GM19099 (cell line): ENCODE measurements around the gene CSGALNACT2.

Experiments
- POLR2A ChIP-seq: IDR thresholded peaks from 3 replicates; pipeline ENCODE4 v1.6.1; 2011; ENCODE audit warnings: low read depth; ENCODE audit not compliant: insufficient read length; ENCODE audit errors: extremely low read depth

Gene CSGALNACT2

GRCh38 chr10:43125881-43126731, 12.1 kb upstream of the CSGALNACT2 start:
- no peak for TF ChIP-seq POLR2A

GRCh38 chr10:43126759-43127424, 11.4 kb upstream of the CSGALNACT2 start:
- no peak for TF ChIP-seq POLR2A

GRCh38 chr10:43127442-43127841, 10.8 kb upstream of the CSGALNACT2 start:
- TF ChIP-seq POLR2A = no peak

GRCh38 chr10:43128331-43128730, 9.9 kb upstream of the CSGALNACT2 start:
- TF ChIP-seq POLR2A = no peak

GRCh38 chr10:43128958-43129706, 9.1 kb upstream of the CSGALNACT2 start:
- TF ChIP-seq POLR2A = no peak

- TF ChIP-seq POLR2A = no peak
These were observed 7.5 kb upstream of the CSGALNACT2 start for GRCh38 chr10:43130770-43131171.

GRCh38 chr10:43131256-43131655, 7.0 kb upstream of the CSGALNACT2 start:
- TF ChIP-seq POLR2A = no peak

- TF ChIP-seq POLR2A = no peak
These were observed 6.3 kb upstream of the CSGALNACT2 start for GRCh38 chr10:43131906-43132305.

- no peak for TF ChIP-seq POLR2A
These were observed 5.1 kb upstream of the CSGALNACT2 start for GRCh38 chr10:43132867-43133787.

GRCh38 chr10:43134126-43134905, 3.9 kb upstream of the CSGALNACT2 start:
- TF ChIP-seq POLR2A = no peak

GRCh38 chr10:43135064-43135463, 3.2 kb upstream of the CSGALNACT2 start:
- no peak for TF ChIP-seq POLR2A

GRCh38 chr10:43135656-43136055, 2.6 kb upstream of the CSGALNACT2 start:
- TF ChIP-seq POLR2A = no peak

GRCh38 chr10:43136432-43136831, 1.8 kb upstream of the CSGALNACT2 start:
- no peak for TF ChIP-seq POLR2A
